HCT116 (cell line): Measurements from ENCODE around the gene GRK1.
"Not testable (repeated sequence)": the region's sequence is repeated elsewhere in the genome, so short reads cannot be mapped to it uniquely, and the experiment has no call there.

Experiments used
- CEBPB ChIP-seq: IDR thresholded peaks from 2 replicates; pipeline ENCODE4 v1.6.1; 2012; ENCODE audit warnings: low read depth
- CTCF ChIP-seq, 3 experiments: fragments of 200-600 bp in 1 of 3; sonication (generic) in 1 of 3; IDR thresholded peaks in 2 of 3; conservative IDR thresholded peaks in 1 of 3; 2 replicates each; pipeline ENCODE4 v1.5.1; 2012 to 2017; ENCODE audit warnings: low read depth in 2 of 3, low read length in 2 of 3, antibody characterized with exemption in 1 of 3, borderline replicate concordance in 1 of 3, control low read depth in 1 of 3, mild to moderate bottlenecking in 1 of 3, mixed read lengths in 1 of 3, mixed run types in 1 of 3, moderate library complexity in 1 of 3; ENCODE audit not compliant: insufficient read depth in 1 of 3
- EZH2 ChIP-seq: fragments of 200-600 bp; sonication (generic); IDR thresholded peaks from 2 replicates; pipeline ENCODE4 v1.6.1; 2017; ENCODE audit warnings: antibody characterized with exemption, mixed run types
- POLR2A ChIP-seq: IDR thresholded peaks from 2 replicates; pipeline ENCODE4 v1.7.0; 2011; ENCODE audit warnings: borderline replicate concordance; ENCODE audit not compliant: insufficient read depth, insufficient read length; ENCODE audit errors: extremely low read depth
- POLR2AphosphoS5 ChIP-seq: IDR thresholded peaks from 2 replicates; pipeline ENCODE4 v1.6.1; 2011; ENCODE audit warnings: mild to moderate bottlenecking, low read depth, low read length, moderate library complexity
- RAD21 ChIP-seq: IDR thresholded peaks from 2 replicates; pipeline ENCODE4 v1.6.1; 2012; ENCODE audit warnings: low read depth, mild to moderate bottlenecking
- SIN3A ChIP-seq: IDR thresholded peaks from 2 replicates; pipeline ENCODE4 v1.6.1; 2012; ENCODE audit warnings: low read depth
- SP1 ChIP-seq: IDR thresholded peaks from 2 replicates; pipeline ENCODE4 v1.6.1; 2012; ENCODE audit warnings: low read depth
- TCF7L2 ChIP-seq: IDR thresholded peaks from 2 replicates; pipeline ENCODE4 v1.7.0; 2011; ENCODE audit warnings: borderline replicate concordance, inconsistent platforms; ENCODE audit not compliant: insufficient read depth, insufficient read length; ENCODE audit errors: extremely low read depth
- TF ChIP-seq, protein P1 (sequence below): IDR thresholded peaks from 2 replicates; pipeline ENCODE4 v1.6.1; 2012

GRCh38 chr13:113621498-113621897 lies 45.5 kb upstream of the GRK1 start:
- peak; percentile 24 to 50 (median 45); a peak in 4 of 6 replicates for TF ChIP-seq CTCF (IDR thresholded peaks at IDR 0.05 in 2 of 3, conservative IDR thresholded peaks at IDR 0.05 in 1 of 3; ENCODE audit: borderline replicate concordance in 1 of 3, insufficient read depth in 1 of 3, low read depth in 2 of 3, low read length in 2 of 3)
- not testable (repeated sequence) for TF ChIP-seq SIN3A, EZH2, TCF7L2, SP1, CEBPB, POLR2A, POLR2AphosphoS5
- TF ChIP-seq, protein P1, sequence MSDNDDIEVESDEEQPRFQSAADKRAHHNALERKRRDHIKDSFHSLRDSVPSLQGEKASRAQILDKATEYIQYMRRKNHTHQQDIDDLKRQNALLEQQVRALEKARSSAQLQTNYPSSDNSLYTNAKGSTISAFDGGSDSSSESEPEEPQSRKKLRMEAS, result not testable (repeated sequence)
- TF ChIP-seq RAD21, result peak; percentile 49
